NB4 (cell line): ENCODE data around the gene RAVER2.

ENCODE experiments used
- MYC ChIP-seq: IDR thresholded peaks from 2 replicates; pipeline ENCODE4 v1.6.1; 2011; ENCODE audit warnings: low read depth, low read length
- POLR2A ChIP-seq: IDR thresholded peaks from 2 replicates; pipeline ENCODE4 v1.6.1; 2011; ENCODE audit warnings: mild to moderate bottlenecking; ENCODE audit not compliant: insufficient read length; ENCODE audit errors: extremely low read depth
- TF ChIP-seq, protein P1 (sequence below): IDR thresholded peaks from one replicate; pipeline ENCODE4 v1.5.1; 2012; ENCODE audit warnings: low read depth, low read length

DNA sequence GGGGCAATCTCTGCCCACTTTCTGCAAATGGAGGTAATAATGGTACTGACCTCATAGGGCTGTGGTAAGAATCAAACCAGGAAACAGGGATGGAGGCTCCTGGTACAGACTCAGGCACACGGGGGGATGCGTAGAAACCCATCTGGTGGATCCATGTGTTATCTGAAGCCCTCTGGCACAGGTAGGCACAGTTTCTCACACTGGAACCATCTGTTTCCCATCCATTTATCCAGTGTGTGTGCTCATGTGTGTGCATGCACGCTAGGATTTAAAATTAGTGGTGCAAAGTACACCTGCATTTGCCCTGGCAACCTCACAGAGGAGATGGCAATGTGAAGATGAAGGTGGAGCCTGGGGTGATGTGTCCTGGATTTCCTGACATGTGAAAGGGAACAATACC lies 103.3 kb downstream of the RAVER2 start:
- TF ChIP-seq, protein P1, sequence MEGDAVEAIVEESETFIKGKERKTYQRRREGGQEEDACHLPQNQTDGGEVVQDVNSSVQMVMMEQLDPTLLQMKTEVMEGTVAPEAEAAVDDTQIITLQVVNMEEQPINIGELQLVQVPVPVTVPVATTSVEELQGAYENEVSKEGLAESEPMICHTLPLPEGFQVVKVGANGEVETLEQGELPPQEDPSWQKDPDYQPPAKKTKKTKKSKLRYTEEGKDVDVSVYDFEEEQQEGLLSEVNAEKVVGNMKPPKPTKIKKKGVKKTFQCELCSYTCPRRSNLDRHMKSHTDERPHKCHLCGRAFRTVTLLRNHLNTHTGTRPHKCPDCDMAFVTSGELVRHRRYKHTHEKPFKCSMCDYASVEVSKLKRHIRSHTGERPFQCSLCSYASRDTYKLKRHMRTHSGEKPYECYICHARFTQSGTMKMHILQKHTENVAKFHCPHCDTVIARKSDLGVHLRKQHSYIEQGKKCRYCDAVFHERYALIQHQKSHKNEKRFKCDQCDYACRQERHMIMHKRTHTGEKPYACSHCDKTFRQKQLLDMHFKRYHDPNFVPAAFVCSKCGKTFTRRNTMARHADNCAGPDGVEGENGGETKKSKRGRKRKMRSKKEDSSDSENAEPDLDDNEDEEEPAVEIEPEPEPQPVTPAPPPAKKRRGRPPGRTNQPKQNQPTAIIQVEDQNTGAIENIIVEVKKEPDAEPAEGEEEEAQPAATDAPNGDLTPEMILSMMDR = no peak
- no peak for TF ChIP-seq POLR2A
- no peak for TF ChIP-seq MYC
